Subcutaneous abdominal adipose tissue (tissue), 5 donors: ENCODE measurements around the gene USP4.
"Not testable (repeated sequence)": the region's sequence is repeated elsewhere in the genome, so short reads cannot be mapped to it uniquely, and the experiment has no call there.

ENCODE experiments used
- H3K27ac ChIP-seq: one replicate; pipeline ENCODE4 v1.7.0; 2013; ENCODE audit warnings: low read depth, mild to moderate bottlenecking, inconsistent platforms, low read length, moderate library complexity
- H3K27me3 ChIP-seq, 5 donors: one replicate each; pipeline ENCODE4 v1.7.0; 2013; ENCODE audit warnings: low read length in 5 of 5, inconsistent platforms in 1 of 5; ENCODE audit not compliant: control insufficient read depth in 5 of 5, insufficient read depth in 4 of 5
- H3K36me3 ChIP-seq, 5 donors: one replicate each; pipeline ENCODE4 v1.7.0; 2013; ENCODE audit warnings: low read length in 5 of 5; ENCODE audit not compliant: control insufficient read depth in 5 of 5, insufficient read depth in 5 of 5
- H3K4me1 ChIP-seq, 5 donors: one replicate each; pipeline ENCODE4 v1.7.0; 2013; ENCODE audit warnings: low read length in 5 of 5, mild to moderate bottlenecking in 3 of 5, moderate library complexity in 1 of 5; ENCODE audit not compliant: control insufficient read depth in 5 of 5, insufficient read depth in 5 of 5
- H3K4me3 ChIP-seq, 5 donors: one replicate each; pipeline ENCODE4 v1.7.0; 2013; ENCODE audit warnings: low read length in 5 of 5, low read depth in 1 of 5
- H3K9ac ChIP-seq, 5 donors: one replicate each; pipeline ENCODE4 v1.7.0; 2013; ENCODE audit warnings: low read length in 5 of 5, mild to moderate bottlenecking in 4 of 5, moderate library complexity in 3 of 5
- H3K9me3 ChIP-seq, 5 donors: one replicate each; pipeline ENCODE4 v1.7.0; 2013; ENCODE audit warnings: low read length in 5 of 5; ENCODE audit not compliant: control insufficient read depth in 5 of 5
- donor health status: healthy.
- donor health status: healthy.
- donor health status: healthy.
- donor health status: healthy.
- donor health status: healthy.

Gene USP4

GRCh38 chr3:49260806-49261324, 79.0 kb downstream of the USP4 start:
- no peaks in the 10 kb centered on the region for H3K27me3 ChIP-seq
- H3K4me3 ChIP-seq, result no peak overlapping the region
- no peaks in the 10 kb centered on the region for H3K9me3 ChIP-seq
- peaks cover 0 to 10% (median 0%) of the 10 kb centered on the region in 5 donors for H3K36me3 ChIP-seq
- peak overlapping the region in 1 of 5 donors; percentile 71 for H3K9ac ChIP-seq
- H3K27ac ChIP-seq, result peak overlapping the region; percentile 87
- peaks cover 6 to 25% (median 19%) of the 10 kb centered on the region in 5 donors for H3K4me1 ChIP-seq

- peak overlapping the region in 1 of 5 donors; percentile 30 for H3K9ac ChIP-seq
- H3K27ac ChIP-seq, result peak overlapping the region; percentile 67
- H3K36me3 ChIP-seq, result peaks cover 0 to 10% (median 0%) of the 10 kb centered on the region in 5 donors
- no peaks in the 10 kb centered on the region for H3K27me3 ChIP-seq
- peaks cover 5 to 29% (median 21%) of the 10 kb centered on the region in 5 donors for H3K4me1 ChIP-seq
- no peak overlapping the region for H3K4me3 ChIP-seq
- H3K9me3 ChIP-seq, result no peaks in the 10 kb centered on the region
These were observed 82.7 kb downstream of the USP4 start for GRCh38 chr3:49257187-49257586.

- peak overlapping the region; percentile 67 for H3K27ac ChIP-seq
- peaks cover 0 to 10% (median 0%) of the 10 kb centered on the region in 5 donors for H3K36me3 ChIP-seq
- H3K4me3 ChIP-seq, result no peak overlapping the region
- H3K4me1 ChIP-seq, result peaks cover 5 to 24% (median 21%) of the 10 kb centered on the region in 5 donors
- no peaks in the 10 kb centered on the region for H3K27me3 ChIP-seq
- H3K9ac ChIP-seq, result peak overlapping the region in 2 of 5 donors; percentile 11 to 17
- H3K9me3 ChIP-seq, result no peaks in the 10 kb centered on the region
These were observed 83.9 kb downstream of the USP4 start for GRCh38 chr3:49255718-49256511.

- Histone ChIP-seq H3K4me1 (peaks cover 4 to 19% (median 15%) of the 10 kb centered on the region in 5 donors), H3K27me3 (no peaks in the 10 kb centered on the region), H3K36me3 (peaks cover 0 to 10% (median 0%) of the 10 kb centered on the region in 5 donors), H3K9ac (no peak overlapping the region), H3K27ac (no peak overlapping the region), H3K9me3 (no peaks in the 10 kb centered on the region), H3K4me3 (no peak overlapping the region)
These were observed 84.7 kb downstream of the USP4 start for GRCh38 chr3:49255112-49255511.

- Histone ChIP-seq H3K9ac (no peak overlapping the region), H3K36me3 (peaks cover 0 to 10% (median 0%) of the 10 kb centered on the region in 5 donors), H3K27ac (no peak overlapping the region), H3K9me3 (peaks cover 0 to 2% (median 0%) of the 10 kb centered on the region in 5 donors), H3K4me3 (no peak overlapping the region), H3K27me3 (peaks cover 0 to 3% (median 0%) of the 10 kb centered on the region in 5 donors), H3K4me1 (peaks cover 8 to 30% (median 29%) of the 10 kb centered on the region in 5 donors)
These were observed 86.3 kb downstream of the USP4 start for GRCh38 chr3:49253512-49253911.

- peak overlapping the region; percentile 93 for H3K27ac ChIP-seq
- H3K4me1 ChIP-seq, result peaks cover 6 to 30% (median 18%) of the 10 kb centered on the region in 5 donors
- peaks cover 0 to 2% (median 0%) of the 10 kb centered on the region in 5 donors for H3K9me3 ChIP-seq
- peak overlapping the region in 1 of 5 donors; percentile 3 for H3K4me3 ChIP-seq
- H3K9ac ChIP-seq, result peak overlapping the region in 4 of 5 donors; percentile 36 to 85 (median 44)
- H3K27me3 ChIP-seq, result peaks cover 0 to 3% (median 0%) of the 10 kb centered on the region in 5 donors
- H3K36me3 ChIP-seq, result peaks cover 0 to 8% (median 5%) of the 10 kb centered on the region in 5 donors
These were observed 91.0 kb downstream of the USP4 start for GRCh38 chr3:49248840-49249227.

- peaks cover 3 to 16% (median 5%) of the 10 kb centered on the region in 5 donors for H3K36me3 ChIP-seq
- H3K27me3 ChIP-seq, result peaks cover 0 to 3% (median 0%) of the 10 kb centered on the region in 5 donors
- H3K4me3 ChIP-seq, result no peak overlapping the region
- peaks cover 0 to 2% (median 0%) of the 10 kb centered on the region in 5 donors for H3K9me3 ChIP-seq
- peak overlapping the region in 1 of 5 donors; percentile 39 for H3K9ac ChIP-seq
- H3K4me1 ChIP-seq, result peaks cover 6 to 35% (median 24%) of the 10 kb centered on the region in 5 donors
- H3K27ac ChIP-seq, result no peak overlapping the region
These were observed 95.2 kb downstream of the USP4 start for GRCh38 chr3:49244581-49245205.

- not testable (repeated sequence) for H3K9me3 ChIP-seq, H3K9ac ChIP-seq, H3K4me3 ChIP-seq, H3K27ac ChIP-seq, H3K27me3 ChIP-seq
- Histone ChIP-seq H3K36me3 (peaks cover 4 to 16% (median 5%) of the 10 kb centered on the region in 5 donors), H3K4me1 (peaks cover 0 to 38% (median 26%) of the 10 kb centered on the region in 5 donors)
These were observed 99.8 kb downstream of the USP4 start for GRCh38 chr3:49240091-49240490.

- Histone ChIP-seq H3K9me3 (peaks cover 0 to 10% (median 5%) of the 10 kb centered on the region in 5 donors), H3K9ac (no peak overlapping the region), H3K36me3 (peaks cover 0 to 11% (median 5%) of the 10 kb centered on the region in 5 donors), H3K27ac (peak overlapping the region; percentile 61), H3K4me3 (peak overlapping the region in 1 of 5 donors; percentile 44), H3K27me3 (no peaks in the 10 kb centered on the region), H3K4me1 (peaks cover 0 to 31% (median 20%) of the 10 kb centered on the region in 5 donors)
These were observed 101.4 kb downstream of the USP4 start for GRCh38 chr3:49238274-49239127.
